H1 (cell line): ENCODE measurements around the gene SERPINB1. TPM values are rescaled to one million over a fixed set of nuclear protein-coding genes. Genes with fewer than 3 reads are reported as not detected.

Experiments used
- CTCF ChIA-PET: fragments of 300-600 bp; sonication (Branson Sonifier 250); formaldehyde crosslinking; loops from one replicate; lab custom pipeline; 2021; ENCODE audit not compliant: partially characterized antibody; lab: Charles Lee
- POLR2A ChIA-PET: fragments of 300-600 bp; sonication (Branson Sonifier 250); formaldehyde crosslinking; loops from one replicate; lab custom pipeline; 2021; ENCODE audit warnings: inconsistent platforms; ENCODE audit not compliant: partially characterized antibody; lab: Charles Lee
- DNase-seq, 2 experiments: peaks; one replicate each; pipeline versions ENCODE4 v3.0.0 to v3.0.0-alpha.2; 2010 to 2022; ENCODE audit warnings: low spot score in 2 of 2, low read depth in 1 of 2, mixed read lengths in 1 of 2
- FAIRE-seq: peaks from 2 replicates; lab custom pipeline; 2011; peaks lifted over from hg19 to GRCh38; lab: Jason Lieb, UNC
- H2AFZ ChIP-seq: 2 replicates; pipeline ENCODE4 v1.8.1; 2012; ENCODE audit warnings: low read length, inconsistent platforms
- H2AK5ac ChIP-seq: 2 replicates; pipeline ENCODE4 v1.6.1; 2013; ENCODE audit warnings: low read depth, low read length
- H2BK120ac ChIP-seq: replicated peaks from 2 replicates; pipeline ENCODE3; 2013; ENCODE audit warnings: low read depth, low read length, inconsistent platforms
- H2BK12ac ChIP-seq: 2 replicates; pipeline ENCODE4 v1.6.1; 2013; ENCODE audit warnings: low read depth, low read length
- H2BK15ac ChIP-seq: 2 replicates; pipeline ENCODE4 v1.6.1; 2013; ENCODE audit warnings: low read length
- H2BK20ac ChIP-seq: 2 replicates; pipeline ENCODE4 v1.6.1; 2013; ENCODE audit warnings: low read length
- H2BK5ac ChIP-seq: 2 replicates; pipeline ENCODE4 v1.6.1; 2013; ENCODE audit warnings: low read depth, low read length
- H3K14ac ChIP-seq: 2 replicates; pipeline ENCODE4 v1.6.1; 2013; ENCODE audit warnings: inconsistent platforms; ENCODE audit not compliant: insufficient read length
- H3K18ac ChIP-seq: 2 replicates; pipeline ENCODE4 v1.6.1; 2013; ENCODE audit warnings: low read length; ENCODE audit errors: extremely low read depth
- H3K23ac ChIP-seq: 2 replicates; pipeline ENCODE4 v1.6.1; 2013; ENCODE audit warnings: inconsistent platforms; ENCODE audit not compliant: insufficient read length
- H3K23me2 ChIP-seq: 2 replicates; pipeline ENCODE4 v1.6.1; 2013; ENCODE audit warnings: low read depth, low read length
- H3K27ac ChIP-seq: 2 replicates; pipeline ENCODE4 v1.6.1; 2011; ENCODE audit warnings: low read depth, low read length, inconsistent platforms
- H3K27me3 ChIP-seq, 4 experiments: replicated peaks in 1 of 4; 1 replicate in 1 of 4; 2 replicates in 3 of 4; pipeline versions ENCODE4 v1.6.1 to v1.8.1; 2011 to 2013; ENCODE audit warnings: low read length in 3 of 4, mild to moderate bottlenecking in 3 of 4, inconsistent platforms in 2 of 4, mixed read lengths in 2 of 4, moderate library complexity in 1 of 4; ENCODE audit not compliant: control insufficient read depth in 3 of 4, insufficient read depth in 3 of 4; ENCODE audit errors: extremely low read depth in 1 of 4
- H3K36me3 ChIP-seq, 4 experiments: 2 replicates each; pipeline versions ENCODE4 v1.6.1 to v1.8.1; 2011 to 2013; ENCODE audit warnings: mild to moderate bottlenecking in 4 of 4, low read length in 3 of 4, moderate library complexity in 2 of 4, control low read depth in 1 of 4, inconsistent platforms in 1 of 4; ENCODE audit not compliant: insufficient read depth in 4 of 4, control insufficient read depth in 2 of 4
- H3K4ac ChIP-seq: replicated peaks from 2 replicates; pipeline ENCODE3; 2013; ENCODE audit warnings: low read length, low read depth, mixed read lengths, inconsistent platforms; ENCODE audit not compliant: insufficient read length
- H3K4me1 ChIP-seq, 4 experiments: replicated peaks in 1 of 4; 1 replicate in 1 of 4; 2 replicates in 3 of 4; pipeline versions ENCODE4 v1.6.1 to v1.8.1; 2011 to 2013; ENCODE audit warnings: low read length in 3 of 4, inconsistent platforms in 2 of 4, mixed read lengths in 1 of 4; ENCODE audit not compliant: insufficient read depth in 4 of 4, control insufficient read depth in 3 of 4
- H3K4me2 ChIP-seq, 2 experiments: 2 replicates each; pipeline versions ENCODE4 v1.6.1 to v1.8.1; 2011 to 2013; ENCODE audit warnings: low read depth in 2 of 2, low read length in 2 of 2, control low read depth in 1 of 2, inconsistent platforms in 1 of 2, mild to moderate bottlenecking in 1 of 2; ENCODE audit not compliant: insufficient read depth in 1 of 2
- H3K4me3 ChIP-seq, 4 experiments: fragments of 200-600, 300-600 bp in 1 of 4; sonication (generic), shearing (Covaris generic), sonication (Bioruptor Twin) in 1 of 4; 2 replicates each; pipeline versions ENCODE4 v1.5.1 to v1.8.1; 2011 to 2016; ENCODE audit warnings: low read length in 4 of 4, low read depth in 3 of 4, control low read depth in 2 of 4, inconsistent platforms in 2 of 4, mild to moderate bottlenecking in 2 of 4, mixed read lengths in 1 of 4, moderate library complexity in 1 of 4; ENCODE audit not compliant: insufficient read depth in 2 of 4; ENCODE audit errors: extremely low read depth in 1 of 4
- H3K56ac ChIP-seq: replicated peaks from 2 replicates; pipeline ENCODE3; 2013; ENCODE audit warnings: low read depth, mild to moderate bottlenecking, mixed read lengths, low read length, inconsistent platforms; ENCODE audit not compliant: insufficient read length
- H3K79me1 ChIP-seq: 2 replicates; pipeline ENCODE4 v1.6.1; 2013; ENCODE audit warnings: low read depth, low read length, control low read depth
- H3K79me2 ChIP-seq, 2 experiments: 2 replicates each; pipeline versions ENCODE4 v1.6.1 to v1.8.1; 2012 to 2013; ENCODE audit warnings: low read length in 2 of 2, mild to moderate bottlenecking in 2 of 2, inconsistent platforms in 1 of 2; ENCODE audit not compliant: insufficient read depth in 2 of 2, control insufficient read depth in 1 of 2
- H3K9ac ChIP-seq, 4 experiments: replicated peaks in 1 of 4; 1 replicate in 1 of 4; 2 replicates in 3 of 4; pipeline versions ENCODE4 v1.6.1 to v1.8.1; 2011 to 2013; ENCODE audit warnings: low read depth in 3 of 4, low read length in 3 of 4, control low read depth in 2 of 4, mild to moderate bottlenecking in 2 of 4, moderate library complexity in 2 of 4, inconsistent platforms in 1 of 4; ENCODE audit errors: extremely low read depth in 1 of 4
- H3K9me3 ChIP-seq, 2 experiments: 2 replicates each; pipeline versions ENCODE4 v1.6.1 to v1.8.1; 2012 to 2013; ENCODE audit warnings: mild to moderate bottlenecking in 2 of 2, moderate library complexity in 2 of 2, control low read depth in 1 of 2, inconsistent platforms in 1 of 2, low read depth in 1 of 2, low read length in 1 of 2, mixed read lengths in 1 of 2; ENCODE audit not compliant: insufficient read depth in 2 of 2
- H4K20me1 ChIP-seq, 2 experiments: replicated peaks in 1 of 2; 2 replicates each; pipeline versions ENCODE3 to v1.8.1; 2011 to 2013; ENCODE audit warnings: inconsistent platforms in 2 of 2, low read length in 2 of 2, mild to moderate bottlenecking in 1 of 2; ENCODE audit not compliant: insufficient read depth in 2 of 2, control insufficient read depth in 1 of 2
- H4K5ac ChIP-seq: 2 replicates; pipeline ENCODE4 v1.6.1; 2013; ENCODE audit warnings: low read length, low read depth, mixed read lengths, inconsistent platforms; ENCODE audit not compliant: insufficient read length
- H4K8ac ChIP-seq: 2 replicates; pipeline ENCODE4 v1.8.0; 2013; ENCODE audit warnings: mild to moderate bottlenecking, moderate library complexity, low read length, inconsistent platforms; ENCODE audit not compliant: insufficient read depth; ENCODE audit errors: extremely low read depth
- H4K91ac ChIP-seq: replicated peaks from 2 replicates; pipeline ENCODE3; 2013; ENCODE audit warnings: low read length, mixed read lengths, inconsistent platforms; ENCODE audit not compliant: insufficient read length
- GTF2F1 ChIP-seq: IDR thresholded peaks from 2 replicates; pipeline ENCODE4 v1.6.1; 2012; ENCODE audit warnings: low read depth, low read length, improper control_type of control experiment, borderline replicate concordance
- HDAC2 ChIP-seq, 2 experiments: fragments of 300-600 bp in 1 of 2; sonication (generic) in 1 of 2; IDR thresholded peaks; 2 replicates each; pipeline ENCODE4 v1.6.1; 2011 to 2012; ENCODE audit warnings: low read depth in 2 of 2, low read length in 2 of 2, mild to moderate bottlenecking in 2 of 2, moderate library complexity in 2 of 2, borderline replicate concordance in 1 of 2, inconsistent platforms in 1 of 2
- HDAC6 ChIP-seq: IDR thresholded peaks from one replicate; pipeline ENCODE4 v1.7.1; 2012; ENCODE audit warnings: low read depth, mild to moderate bottlenecking, inconsistent platforms, low read length, moderate library complexity
- KDM1A ChIP-seq: fragments of 200-600, 300-600 bp; sonication (generic); IDR thresholded peaks from 2 replicates; pipeline ENCODE4 v1.7.1; 2016; ENCODE audit warnings: mild to moderate bottlenecking, low read length, borderline replicate concordance
- SIX5 ChIP-seq: IDR thresholded peaks from 2 replicates; pipeline ENCODE4 v1.6.1; 2011; ENCODE audit warnings: mild to moderate bottlenecking, low read depth, low read length
- SP4 ChIP-seq: IDR thresholded peaks from 2 replicates; pipeline ENCODE4 v1.6.1; 2012; ENCODE audit warnings: low read length, inconsistent platforms
- SUZ12 ChIP-seq: fragments of 200-600 bp; sonication (generic); IDR thresholded peaks from 2 replicates; pipeline ENCODE4 v1.6.1; 2012; ENCODE audit warnings: mild to moderate bottlenecking, inconsistent platforms, low read length, moderate library complexity, mixed read lengths
- WGBS, 2 experiments: shearing (Covaris generic) in 1 of 2; methylation state at CpG; one replicate each; pipeline versions ENCODE4 v1.1.6 to v1.1.7; 2013 to 2015; ENCODE audit warnings: low lambda C conversion rate in 2 of 2, mixed read lengths in 2 of 2, inconsistent platforms in 1 of 2, low coverage in 1 of 2, missing lambda C conversion rate in 1 of 2; ENCODE audit not compliant: insufficient replicate concordance in 2 of 2, insufficient coverage in 1 of 2, insufficient read length in 1 of 2; ENCODE audit errors: extremely low coverage in 1 of 2, missing lambda C conversion rate in 1 of 2; 5-methylcytosine and 5-hydroxymethylcytosine counted together
- polyA plus RNA-seq, 7 experiments: library from polyadenylated mRNA; depleted of rRNA in 3 of 7; stranded (reverse) in 5 of 7; unstranded in 2 of 7; fragments of >200 nt in 5 of 7; fragments of 200-250 nt in 2 of 7; gene quantifications; 1 replicate in 5 of 7; 2 replicates in 1 of 7; 4 replicates in 1 of 7; pipeline versions ENCODE4 v1.2.1 to v1.2.3, GENCODE V29; 2011 to 2013; ENCODE audit warnings: missing spikeins in 2 of 7, mixed read lengths in 2 of 7
- total RNA-seq: library from RNA; stranded (reverse); fragmentation: NEBNext Ultra II Directional; extraction: Animal tissue kit (Norgen Biotek cat#: 25700); gene quantifications from 2 replicates; pipeline ENCODE4 v1.2.1, GENCODE V29; 2021
- TF ChIP-seq, protein P1 (sequence below): IDR thresholded peaks from 2 replicates; pipeline ENCODE4 v1.6.1; 2011; ENCODE audit warnings: low read depth, mild to moderate bottlenecking, low read length; ENCODE audit not compliant: insufficient read depth

SERPINB1 gene
- total and polyA plus RNA-seq, 2 of the 8 experiments (the other 6 are each of a cell fraction or from before 2014, with no cell fraction given), result 8.1 to 17.3 TPM

DNA sequence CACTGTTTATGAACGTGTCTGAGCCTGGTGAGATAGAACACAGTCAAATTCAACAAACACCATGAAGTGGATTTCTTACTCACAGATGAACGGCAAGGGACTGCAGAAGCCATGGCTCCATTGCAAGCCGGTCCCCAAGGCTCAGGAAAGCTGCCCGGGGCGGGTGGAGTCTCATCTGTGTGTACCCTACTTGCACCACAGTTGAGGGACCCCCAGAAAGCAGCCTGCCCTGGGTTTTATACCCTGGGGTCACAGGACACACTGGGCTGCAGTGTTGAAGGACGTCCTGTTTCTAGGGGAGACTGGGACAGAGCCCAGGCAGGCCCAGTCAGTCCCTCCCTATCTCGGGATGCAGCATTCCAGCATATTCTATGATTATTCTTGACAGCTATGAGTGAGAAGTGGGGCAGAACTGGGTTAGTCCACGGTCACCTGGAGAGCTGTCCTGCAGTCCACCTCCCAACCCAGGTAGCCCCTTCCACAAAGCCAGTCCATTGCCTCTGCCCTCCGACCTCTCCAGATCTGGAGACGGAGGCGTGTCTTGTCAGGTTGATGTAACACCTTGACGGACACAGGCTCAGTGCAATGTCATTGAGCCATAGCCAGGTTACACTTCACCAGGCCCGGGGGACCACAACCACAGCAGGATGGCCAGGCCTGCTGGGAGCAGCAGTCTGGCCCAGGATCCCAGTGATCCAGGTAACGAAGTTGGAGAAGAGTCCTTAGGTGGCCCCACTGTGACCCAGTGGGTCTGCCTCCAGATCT, 40.9 kb downstream of the SERPINB1 start:
- H4K8ac ChIP-seq, result no peak overlapping the region
- H3K56ac ChIP-seq, result no peak overlapping the region
- WGBS, 2 experiments, result 89% methylated on average over 14 of the region's 14 CpGs; no CpG with 5 or more reads in 1 of the 2 experiments
- peaks cover 0 to 6% (median 3%) of the 10 kb centered on the region in 4 experiments; a peak in 2 of 7 replicates for H3K4me1 ChIP-seq
- no peak overlapping the region for H3K18ac ChIP-seq
- H4K5ac ChIP-seq, result no peak overlapping the region
- H4K20me1 ChIP-seq, result no peaks in the 10 kb centered on the region
- H2BK120ac ChIP-seq, result no peak overlapping the region
- no peak overlapping the region for H2BK20ac ChIP-seq
- no peak overlapping the region for H2BK12ac ChIP-seq
- no peak overlapping the region for H3K4me3 ChIP-seq
- H3K14ac ChIP-seq, result no peak overlapping the region
- H3K23me2 ChIP-seq, result no peaks in the 10 kb centered on the region; the same call in 1 of the 2 replicates
- H3K23ac ChIP-seq, result no peak overlapping the region
- no peak overlapping the region for H2AK5ac ChIP-seq
- FAIRE-seq (no peak), DNase-seq (no peak)
- POLR2A ChIA-PET, result interaction anchor here (1.0 to 1.4 kb wide), 2 partner anchors 18 to 41 kb away, joined by 3 read pairs; partner anchors contain the start of gene SERPINB1
- H3K27ac ChIP-seq, result no peak overlapping the region
- TF ChIP-seq, protein P1, sequence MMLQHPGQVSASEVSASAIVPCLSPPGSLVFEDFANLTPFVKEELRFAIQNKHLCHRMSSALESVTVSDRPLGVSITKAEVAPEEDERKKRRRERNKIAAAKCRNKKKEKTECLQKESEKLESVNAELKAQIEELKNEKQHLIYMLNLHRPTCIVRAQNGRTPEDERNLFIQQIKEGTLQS, result no peak
- TF ChIP-seq HDAC2 (IDR thresholded peaks at IDR 0.05; ENCODE audit: borderline replicate concordance in 1 of 2, low read depth in 2 of 2, low read length in 2 of 2) (no peak), GTF2F1 (no peak), SUZ12 (no peak), SIX5 (no peak), KDM1A (no peak), HDAC6 (no peak), SP4 (no peak)
- H4K91ac ChIP-seq, result no peak overlapping the region
- no peaks in the 10 kb centered on the region for H3K36me3 ChIP-seq
- no peak overlapping the region for H3K4me2 ChIP-seq
- H2BK15ac ChIP-seq, result peak overlapping the region; percentile 61; the same call in 1 of the 2 replicates
- H3K79me1 ChIP-seq, result 0 out of 2 replicates have a peak, but pooled peaks cover 2% of the 10 kb centered on the region
- no peak overlapping the region for H3K4ac ChIP-seq
- H3K27me3 ChIP-seq, result no peaks in the 10 kb centered on the region
- no peak overlapping the region for H2BK5ac ChIP-seq
- no peak overlapping the region for H2AFZ ChIP-seq
- H3K9ac ChIP-seq, result no peak overlapping the region
- H3K9me3 ChIP-seq, result no peaks in the 10 kb centered on the region
- CTCF ChIA-PET, result interaction anchor here (0.6 to 1.7 kb wide), 6 partner anchors 9 to 234 kb away, joined by 3 to 7 read pairs (median 4); no protein-coding TSS in a partner anchor
- H3K79me2 ChIP-seq, result no peaks in the 10 kb centered on the region
